Small intestine (tissue), 7 donors: ENCODE measurements around the gene ZNF554. TPM values are rescaled to one million over a fixed set of nuclear protein-coding genes. Genes with fewer than 3 reads are reported as not detected.

Experiments used
- DNase-seq, 2 donors: peaks; one replicate each; pipeline versions ENCODE4 v3.0.0 to v3.0.0-alpha.2; 2013
- FAIRE-seq: peaks from 2 replicates; lab custom pipeline; 2012; peaks lifted over from hg19 to GRCh38; lab: Jason Lieb, UNC
- H3K27ac ChIP-seq, 3 donors: one replicate each; pipeline ENCODE4 v1.5.1; 2013; ENCODE audit warnings: low read length in 2 of 3, mild to moderate bottlenecking in 2 of 3, control low read depth in 1 of 3, inconsistent platforms in 1 of 3, low read depth in 1 of 3, moderate library complexity in 1 of 3
- H3K27me3 ChIP-seq, 3 donors: one replicate each; pipeline ENCODE4 v1.6.1; 2013; ENCODE audit warnings: low read length in 3 of 3, inconsistent platforms in 1 of 3; ENCODE audit not compliant: control insufficient read depth in 3 of 3, insufficient read depth in 3 of 3
- H3K36me3 ChIP-seq, 3 donors: one replicate each; pipeline ENCODE4 v1.6.1; 2013; ENCODE audit warnings: low read length in 3 of 3, inconsistent platforms in 1 of 3, low read depth in 1 of 3, mild to moderate bottlenecking in 1 of 3, moderate library complexity in 1 of 3; ENCODE audit not compliant: control insufficient read depth in 3 of 3, insufficient read depth in 2 of 3
- H3K4me1 ChIP-seq, 3 donors: one replicate each; pipeline ENCODE4 v1.6.1; 2013; ENCODE audit warnings: low read length in 2 of 3, inconsistent platforms in 1 of 3, low read depth in 1 of 3, mild to moderate bottlenecking in 1 of 3, moderate library complexity in 1 of 3; ENCODE audit not compliant: control insufficient read depth in 3 of 3, insufficient read depth in 2 of 3
- H3K4me3 ChIP-seq, 3 donors: one replicate each; pipeline ENCODE4 v1.5.1; 2013; ENCODE audit warnings: low read length in 3 of 3, control low read depth in 1 of 3, inconsistent platforms in 1 of 3, low read depth in 1 of 3, mild to moderate bottlenecking in 1 of 3, moderate library complexity in 1 of 3
- H3K9me3 ChIP-seq, 2 donors: one replicate each; pipeline ENCODE4 v1.6.1; 2013; ENCODE audit warnings: low read depth in 1 of 2, low read length in 1 of 2; ENCODE audit not compliant: control insufficient read depth in 2 of 2, insufficient read depth in 1 of 2
- WGBS, 3 donors: extraction: QIAGEN DNeasy Blood & Tissue Kit; methylation state at CpG; one replicate each; pipeline ENCODE4 v1.1.7; 2013; 5-methylcytosine and 5-hydroxymethylcytosine counted together
- polyA plus RNA-seq, 4 donors: library from polyadenylated mRNA; stranded (reverse) in 3 of 4; unstranded in 1 of 4; fragments of 200-250 nt in 3 of 4; fragments of 120-200 nt in 1 of 4; gene quantifications; one replicate each; pipeline versions ENCODE4 v1.2.1 to v1.2.3, GENCODE V29; 2013
- donor health status: healthy with polysubstance abuse.
- donor health status: control.
- donor health status: control.
- donor health status: Bipolar disorder and iron deficiency.
- donor health status: healthy.

Gene ZNF554
- polyA plus RNA-seq, 4 donors = 2.0 to 6.7 (median 4.5) TPM

GRCh38 chr19:2802826-2803225, 16.8 kb upstream of the ZNF554 start:
- DNase-seq = no peak
- no peak overlapping the region for H3K4me3 ChIP-seq
- peaks cover 4 to 96% (median 21%) of the 10 kb centered on the region in 3 donors for H3K36me3 ChIP-seq
- no peaks in the 10 kb centered on the region for H3K9me3 ChIP-seq
- H3K27ac ChIP-seq = no peak overlapping the region
- no peaks in the 10 kb centered on the region for H3K27me3 ChIP-seq
- no peak for FAIRE-seq
- WGBS, 3 donors = 96 to 98% (median 97%) methylated on average over 17 of the region's 17 CpGs
- no peaks in the 10 kb centered on the region for H3K4me1 ChIP-seq

- Histone ChIP-seq H3K4me1 (no peaks in the 10 kb centered on the region), H3K36me3 (peaks cover 4 to 96% (median 21%) of the 10 kb centered on the region in 3 donors), H3K4me3 (no peak overlapping the region), H3K9me3 (no peaks in the 10 kb centered on the region), H3K27ac (no peak overlapping the region), H3K27me3 (no peaks in the 10 kb centered on the region)
- WGBS, 3 donors = 92 to 97% (median 92%) methylated on average over 27 to 29 of the region's 29 CpGs
- no peak for FAIRE-seq
- DNase-seq = no peak
Observed at GRCh38 chr19:2803486-2804155, 16.0 kb upstream of the ZNF554 start.

GRCh38 chr19:2804156-2805004, 15.3 kb upstream of the ZNF554 start:
- Histone ChIP-seq H3K9me3 (no peaks in the 10 kb centered on the region), H3K27me3 (no peaks in the 10 kb centered on the region), H3K4me3 (no peak overlapping the region), H3K27ac (no peak overlapping the region), H3K4me1 (no peaks in the 10 kb centered on the region), H3K36me3 (peaks cover 3 to 96% (median 17%) of the 10 kb centered on the region in 3 donors)
- DNase-seq = no peak
- FAIRE-seq = no peak
- WGBS, 3 donors = 82 to 88% (median 88%) methylated on average over 26 to 27 of the region's 27 CpGs

- peaks cover 0 to 96% (median 15%) of the 10 kb centered on the region in 3 donors for H3K36me3 ChIP-seq
- no peak overlapping the region for H3K27ac ChIP-seq
- 97% methylated on average over 22 to 28 of the region's 28 CpGs for WGBS, 3 donors
- H3K9me3 ChIP-seq = no peaks in the 10 kb centered on the region
- FAIRE-seq = no peak
- H3K4me1 ChIP-seq = peaks cover 0 to under 1% (median 0%) of the 10 kb centered on the region in 3 donors
- no peaks in the 10 kb centered on the region for H3K27me3 ChIP-seq
- DNase-seq = no peak
- no peak overlapping the region for H3K4me3 ChIP-seq
Observed at GRCh38 chr19:2805261-2805900, 14.3 kb upstream of the ZNF554 start.

- no peaks in the 10 kb centered on the region for H3K27me3 ChIP-seq
- H3K27ac ChIP-seq = no peak overlapping the region
- 95 to 98% (median 97%) methylated on average over 20 to 23 of the region's 23 CpGs for WGBS, 3 donors
- no peak overlapping the region for H3K4me3 ChIP-seq
- no peaks in the 10 kb centered on the region for H3K9me3 ChIP-seq
- DNase-seq (no peak), FAIRE-seq (no peak)
- H3K4me1 ChIP-seq = peaks cover 2 to 6% (median 5%) of the 10 kb centered on the region in 3 donors
- H3K36me3 ChIP-seq = peaks cover 0 to 95% (median 13%) of the 10 kb centered on the region in 3 donors
Observed at GRCh38 chr19:2805991-2806649, 13.5 kb upstream of the ZNF554 start.

- no peak overlapping the region for H3K27ac ChIP-seq
- H3K36me3 ChIP-seq = peaks cover 0 to 95% (median 13%) of the 10 kb centered on the region in 3 donors
- no peak for DNase-seq
- no peaks in the 10 kb centered on the region for H3K9me3 ChIP-seq
- 96 to 97% (median 96%) methylated on average over 33 to 34 of the region's 34 CpGs for WGBS, 3 donors
- H3K27me3 ChIP-seq = no peaks in the 10 kb centered on the region
- no peak for FAIRE-seq
- H3K4me1 ChIP-seq = peaks cover 2 to 12% (median 5%) of the 10 kb centered on the region in 3 donors
- H3K4me3 ChIP-seq = no peak overlapping the region
Observed at GRCh38 chr19:2806736-2807378, 12.8 kb upstream of the ZNF554 start.

- Histone ChIP-seq H3K27me3 (no peaks in the 10 kb centered on the region), H3K36me3 (peaks cover 0 to 98% (median 13%) of the 10 kb centered on the region in 3 donors), H3K9me3 (no peaks in the 10 kb centered on the region), H3K27ac (no peak overlapping the region), H3K4me3 (no peak overlapping the region), H3K4me1 (peaks cover 2 to 17% (median 5%) of the 10 kb centered on the region in 3 donors)
- 97% methylated on average over 46 to 56 of the region's 56 CpGs for WGBS, 3 donors
- DNase-seq = no peak
- no peak for FAIRE-seq
Observed at GRCh38 chr19:2807379-2808128, 12.1 kb upstream of the ZNF554 start.
